Measurements from ENCODE around the gene C9orf43. TPM values are rescaled to one million over a fixed set of nuclear protein-coding genes. Genes with fewer than 3 reads are reported as not detected.

C9orf43 gene
- total and polyA plus RNA-seq, 9 of the 15 experiments (the other 6 are each of a cell fraction or from before 2014, with no cell fraction given): 0.21 to 0.58 (median 0.33) TPM

DNA sequence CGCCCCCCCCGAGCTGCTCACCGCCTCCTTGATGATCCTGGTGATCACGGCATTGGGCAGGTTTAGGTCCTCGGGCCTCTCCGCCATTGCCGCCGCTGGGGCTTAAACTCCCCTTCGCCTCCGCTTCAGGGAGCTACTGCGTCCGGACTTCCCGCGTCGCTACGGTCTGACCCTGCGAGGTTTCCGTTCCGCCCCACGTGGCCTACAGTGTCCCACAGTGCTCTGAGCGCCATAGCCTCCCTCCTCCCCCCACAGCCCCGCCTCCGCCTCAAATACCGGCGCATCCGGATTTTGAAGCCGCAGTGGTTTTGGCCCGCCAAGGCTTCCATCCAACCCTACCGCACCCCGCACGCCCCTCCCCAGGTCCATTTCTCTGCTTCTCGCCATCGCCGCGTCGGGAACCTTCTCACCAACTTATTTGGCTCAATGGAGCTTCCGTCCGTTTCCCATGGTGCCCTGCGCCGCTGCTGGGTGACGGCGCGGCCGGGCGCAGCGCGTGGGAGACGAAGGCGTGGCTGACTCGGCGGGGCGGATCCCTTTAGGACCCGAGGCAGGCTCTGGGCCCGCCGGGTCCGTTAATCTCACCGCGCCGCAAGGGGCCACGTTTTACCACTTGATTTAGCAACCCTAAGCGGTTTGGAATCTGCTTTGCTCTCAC, at the start of gene C9orf43, which contains the start of gene POLE3 (continued):
- TF ChIP-seq, protein P1, sequence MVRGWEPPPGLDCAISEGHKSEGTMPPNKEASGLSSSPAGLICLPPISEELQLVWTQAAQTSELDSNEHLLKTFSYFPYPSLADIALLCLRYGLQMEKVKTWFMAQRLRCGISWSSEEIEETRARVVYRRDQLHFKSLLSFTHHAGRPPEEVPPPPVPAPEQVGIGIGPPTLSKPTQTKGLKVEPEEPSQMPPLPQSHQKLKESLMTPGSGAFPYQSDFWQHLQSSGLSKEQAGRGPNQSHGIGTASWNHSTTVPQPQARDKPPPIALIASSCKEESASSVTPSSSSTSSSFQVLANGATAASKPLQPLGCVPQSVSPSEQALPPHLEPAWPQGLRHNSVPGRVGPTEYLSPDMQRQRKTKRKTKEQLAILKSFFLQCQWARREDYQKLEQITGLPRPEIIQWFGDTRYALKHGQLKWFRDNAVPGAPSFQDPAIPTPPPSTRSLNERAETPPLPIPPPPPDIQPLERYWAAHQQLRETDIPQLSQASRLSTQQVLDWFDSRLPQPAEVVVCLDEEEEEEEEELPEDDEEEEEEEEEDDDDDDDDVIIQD (CRISPR knock-in tag; IDR thresholded peaks at IDR 0.05): no peak
- TF ChIP-seq ZBTB7A (IDR thresholded peaks at IDR 0.05; ENCODE audit: borderline replicate concordance, control insufficient read depth, low read depth, low read length): peak; percentile 41; the same call in 1 of the 2 replicates
- peak; percentile 66 for TF ChIP-seq ZNF431 (CRISPR knock-in tag; IDR thresholded peaks at IDR 0.05)
- TF ChIP-seq BACH1 (tag; IDR thresholded peaks at IDR 0.05): no peak
- TF ChIP-seq OTX1 (CRISPR knock-in tag; IDR thresholded peaks at IDR 0.05): no peak
- TF ChIP-seq HMG20A (CRISPR knock-in tag; conservative IDR thresholded peaks at IDR 0.05): no peak
- no peak for TF ChIP-seq HDAC3 (IDR thresholded peaks at IDR 0.05; ENCODE audit: borderline replicate concordance, partially characterized antibody)
- TF ChIP-seq EWSR1 (IDR thresholded peaks at IDR 0.05; ENCODE audit: borderline replicate concordance, low read depth, partially characterized antibody): no peak
- peak; percentile 40 for TF ChIP-seq TAF9B (IDR thresholded peaks at IDR 0.05; ENCODE audit: partially characterized antibody)
- no peak for TF ChIP-seq PCBP1 (IDR thresholded peaks at IDR 0.05; ENCODE audit: low read depth, low read length, poor library complexity, severe bottlenecking)
- peak; percentile 76 for TF ChIP-seq TAF1 (IDR thresholded peaks at IDR 0.05; ENCODE audit: control insufficient read depth, extremely low read depth, insufficient read depth, low read length, severe bottlenecking)
- TF ChIP-seq, protein P2, sequence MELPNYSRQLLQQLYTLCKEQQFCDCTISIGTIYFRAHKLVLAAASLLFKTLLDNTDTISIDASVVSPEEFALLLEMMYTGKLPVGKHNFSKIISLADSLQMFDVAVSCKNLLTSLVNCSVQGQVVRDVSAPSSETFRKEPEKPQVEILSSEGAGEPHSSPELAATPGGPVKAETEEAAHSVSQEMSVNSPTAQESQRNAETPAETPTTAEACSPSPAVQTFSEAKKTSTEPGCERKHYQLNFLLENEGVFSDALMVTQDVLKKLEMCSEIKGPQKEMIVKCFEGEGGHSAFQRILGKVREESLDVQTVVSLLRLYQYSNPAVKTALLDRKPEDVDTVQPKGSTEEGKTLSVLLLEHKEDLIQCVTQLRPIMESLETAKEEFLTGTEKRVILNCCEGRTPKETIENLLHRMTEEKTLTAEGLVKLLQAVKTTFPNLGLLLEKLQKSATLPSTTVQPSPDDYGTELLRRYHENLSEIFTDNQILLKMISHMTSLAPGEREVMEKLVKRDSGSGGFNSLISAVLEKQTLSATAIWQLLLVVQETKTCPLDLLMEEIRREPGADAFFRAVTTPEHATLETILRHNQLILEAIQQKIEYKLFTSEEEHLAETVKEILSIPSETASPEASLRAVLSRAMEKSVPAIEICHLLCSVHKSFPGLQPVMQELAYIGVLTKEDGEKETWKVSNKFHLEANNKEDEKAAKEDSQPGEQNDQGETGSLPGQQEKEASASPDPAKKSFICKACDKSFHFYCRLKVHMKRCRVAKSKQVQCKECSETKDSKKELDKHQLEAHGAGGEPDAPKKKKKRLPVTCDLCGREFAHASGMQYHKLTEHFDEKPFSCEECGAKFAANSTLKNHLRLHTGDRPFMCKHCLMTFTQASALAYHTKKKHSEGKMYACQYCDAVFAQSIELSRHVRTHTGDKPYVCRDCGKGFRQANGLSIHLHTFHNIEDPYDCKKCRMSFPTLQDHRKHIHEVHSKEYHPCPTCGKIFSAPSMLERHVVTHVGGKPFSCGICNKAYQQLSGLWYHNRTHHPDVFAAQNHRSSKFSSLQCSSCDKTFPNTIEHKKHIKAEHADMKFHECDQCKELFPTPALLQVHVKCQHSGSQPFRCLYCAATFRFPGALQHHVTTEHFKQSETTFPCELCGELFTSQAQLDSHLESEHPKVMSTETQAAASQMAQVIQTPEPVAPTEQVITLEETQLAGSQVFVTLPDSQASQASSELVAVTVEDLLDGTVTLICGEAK (IDR thresholded peaks at IDR 0.05): peak; percentile 22; the same call in 1 of the 2 replicates
- TF ChIP-seq, protein P2 (CRISPR knock-in tag; IDR thresholded peaks at IDR 0.05): no peak
- TF ChIP-seq SRF (CRISPR knock-in tag; IDR thresholded peaks at IDR 0.05): no peak
- no peak for TF ChIP-seq RBM14 (IDR thresholded peaks at IDR 0.05; ENCODE audit: borderline replicate concordance, insufficient read depth, low read depth, low read length)
- no peak; the same call in 1 of the 2 replicates for TF ChIP-seq THRAP3 (IDR thresholded peaks at IDR 0.05; ENCODE audit: borderline replicate concordance)
